GM11168 (cell line): ENCODE data around the gene KIAA1143.

Experiments used
- in situ Hi-C: fragments of 300-500 bp; cut with MboI; formaldehyde crosslinking; loops from one replicate; pipeline ENCODE4 v1.12.0; 2022; ENCODE audit warnings: low sequenced_read_pairs; ENCODE audit not compliant: unreplicated experiment

KIAA1143 gene

GRCh38 chr3:44761424-44762169 lies at the start of gene KIAA1143, which contains the start of gene KIF15:
Gene KIAA1143 (minus strand): TSS chr3:44761619. CDS start chr3:44761602, 17 bp downstream.
Gene KIF15 (plus strand): TSS chr3:44761794. CDS start chr3:44761866, 72 bp downstream.
- in situ Hi-C loops: no loop called here

- in situ Hi-C loops: no loop called here
Observed at GRCh38 chr3:44805960-44806359, 44.5 kb upstream of the KIAA1143 start.

GRCh38 chr3:44803298-44803697 lies 41.9 kb upstream of the KIAA1143 start:
- in situ Hi-C loops: no loop called here

- in situ Hi-C loops: no loop called here
Observed at GRCh38 chr3:44802011-44802410, 40.6 kb upstream of the KIAA1143 start.

- in situ Hi-C loops: no loop called here
Observed at GRCh38 chr3:44795197-44795596, 33.8 kb upstream of the KIAA1143 start.

- in situ Hi-C loops: no loop called here
Observed at GRCh38 chr3:44782891-44783290, 21.5 kb upstream of the KIAA1143 start.

GRCh38 chr3:44772099-44772442 lies 10.7 kb upstream of the KIAA1143 start:
- in situ Hi-C loops: no loop called here

GRCh38 chr3:44771424-44772098 lies 10.1 kb upstream of the KIAA1143 start:
- in situ Hi-C loops: no loop called here

- in situ Hi-C loops: no loop called here
Observed at GRCh38 chr3:44764248-44764647, 2.8 kb upstream of the KIAA1143 start.

- in situ Hi-C loops: no loop called here
Observed at GRCh38 chr3:44762690-44763089, 1.3 kb upstream of the KIAA1143 start.

GRCh38 chr3:44762170-44762677 lies 805 bp upstream of the KIAA1143 start:
- in situ Hi-C loops: no loop called here

- in situ Hi-C loops: no loop called here
Observed at GRCh38 chr3:44761101-44761423, 357 bp downstream of the KIAA1143 start.

GRCh38 chr3:44734646-44735168 lies 26.7 kb downstream of the KIAA1143 start:
- in situ Hi-C loops: no loop called here

- in situ Hi-C loops: no loop called here
Observed at GRCh38 chr3:44729384-44729910, 32.0 kb downstream of the KIAA1143 start, which contains the start of gene ZNF501. Gene ZNF501 (plus strand): TSS chr3:44729635. CDS start chr3:44734422, 4,787 bp downstream.

GRCh38 chr3:44722103-44722401 lies 39.4 kb downstream of the KIAA1143 start:
- in situ Hi-C loops: no loop called here

- in situ Hi-C loops: no loop called here
Observed at GRCh38 chr3:44721231-44722102, 40.0 kb downstream of the KIAA1143 start.

GRCh38 chr3:44712455-44713075 lies 48.9 kb downstream of the KIAA1143 start, which contains the start of gene ZNF502:
Gene ZNF502 (plus strand): TSS chr3:44712660. CDS start chr3:44720262, 7,602 bp downstream.
- in situ Hi-C loops: no loop called here
